IMR-90 (cell line): ENCODE measurements around the gene TPSB2. TPM values are rescaled to one million over a fixed set of nuclear protein-coding genes. Genes with fewer than 3 reads are reported as not detected.

Source experiments
- ATAC-seq: fragments of 200-7000 bp; cut with Tn5 transposase; 2 replicates; pipeline ENCODE4 v1.9.1; 2020; ENCODE audit warnings: low read depth, mild to moderate bottlenecking, moderate library complexity
- BruUV-seq: library from RNA; stranded (reverse); fragments of 400-500 nt; replicated peaks from 2 replicates; lab custom pipeline; 2021; lab: Mats Ljungman, UMichigan
- CTCF ChIA-PET: fragments of 300-600 bp; formaldehyde crosslinking; extraction: SDS; loops from one replicate; lab custom pipeline; 2021; ENCODE audit warnings: antibody characterized with exemption; lab: Yijun Ruan, JAX
- POLR2A ChIA-PET: fragments of 300-600 bp; sonication (Branson Sonifier 250); formaldehyde crosslinking; loops from one replicate; lab custom pipeline; 2022; ENCODE audit warnings: antibody characterized with exemption; ENCODE audit not compliant: unreplicated experiment; lab: Charles Lee
- DNase-seq: peaks from one replicate; pipeline ENCODE4 v3.0.0; 2013
- H2AFZ ChIP-seq: replicated peaks from 2 replicates; pipeline ENCODE3; 2013; ENCODE audit warnings: low read length, mild to moderate bottlenecking; ENCODE audit not compliant: poor library complexity
- H2AK5ac ChIP-seq: 2 replicates; pipeline ENCODE4 v1.6.1; 2013; ENCODE audit warnings: low read depth, low read length, inconsistent platforms
- H2AK9ac ChIP-seq: replicated peaks from 2 replicates; pipeline ENCODE3; 2013; ENCODE audit warnings: mild to moderate bottlenecking, low read depth, low read length, moderate library complexity; ENCODE audit not compliant: poor library complexity
- H2BK120ac ChIP-seq: 2 replicates; pipeline ENCODE4 v1.6.1; 2013; ENCODE audit warnings: low read depth, low read length, inconsistent platforms
- H2BK15ac ChIP-seq: 3 replicates; pipeline ENCODE4 v1.6.1; 2013; ENCODE audit warnings: low read depth, low read length, inconsistent platforms
- H2BK20ac ChIP-seq: 2 replicates; pipeline ENCODE4 v1.6.1; 2013; ENCODE audit warnings: low read depth, mild to moderate bottlenecking, inconsistent platforms, low read length, moderate library complexity
- H2BK5ac ChIP-seq: 2 replicates; pipeline ENCODE4 v1.6.1; 2013; ENCODE audit warnings: mild to moderate bottlenecking, low read depth, low read length, inconsistent platforms; ENCODE audit not compliant: poor library complexity, severe bottlenecking
- H3K14ac ChIP-seq: replicated peaks from 2 replicates; pipeline ENCODE4 v1.6.1; 2013; ENCODE audit warnings: low read depth, low read length, inconsistent platforms
- H3K18ac ChIP-seq: 2 replicates; pipeline ENCODE4 v1.6.1; 2013; ENCODE audit warnings: low read depth, low read length, control low read depth
- H3K23ac ChIP-seq: 2 replicates; pipeline ENCODE4 v1.6.1; 2013; ENCODE audit warnings: low read depth, low read length, inconsistent platforms
- H3K27ac ChIP-seq: 2 replicates; pipeline ENCODE4 v1.5.1; 2013; ENCODE audit warnings: mild to moderate bottlenecking, control low read depth, low read length; ENCODE audit not compliant: insufficient read depth
- H3K27me3 ChIP-seq: 2 replicates; pipeline ENCODE4 v1.6.1; 2013; ENCODE audit warnings: low read length; ENCODE audit not compliant: control insufficient read depth, insufficient read depth
- H3K36me3 ChIP-seq: 2 replicates; pipeline ENCODE4 v1.6.1; 2013; ENCODE audit warnings: low read length, mixed read lengths; ENCODE audit not compliant: control insufficient read depth, insufficient read depth
- H3K4ac ChIP-seq: 2 replicates; pipeline ENCODE4 v1.6.1; 2013; ENCODE audit warnings: low read depth, low read length, inconsistent platforms
- H3K4me1 ChIP-seq: 2 replicates; pipeline ENCODE4 v1.6.1; 2013; ENCODE audit warnings: low read length, mixed read lengths; ENCODE audit not compliant: control insufficient read depth, insufficient read depth
- H3K4me2 ChIP-seq: 2 replicates; pipeline ENCODE4 v1.6.1; 2013; ENCODE audit warnings: low read depth, mild to moderate bottlenecking, control low read depth, low read length, moderate library complexity
- H3K4me3 ChIP-seq: 2 replicates; pipeline ENCODE4 v1.5.1; 2013; ENCODE audit warnings: low read depth, mild to moderate bottlenecking, control low read depth, low read length, moderate library complexity; ENCODE audit not compliant: insufficient read depth
- H3K56ac ChIP-seq: 2 replicates; pipeline ENCODE4 v1.6.1; 2013; ENCODE audit warnings: low read length, inconsistent platforms; ENCODE audit not compliant: insufficient read depth; ENCODE audit errors: extremely low read depth
- H3K79me1 ChIP-seq, 2 experiments: 2 replicates each; pipeline ENCODE4 v1.6.1; 2013; ENCODE audit warnings: low read length in 2 of 2, inconsistent platforms in 1 of 2, low read depth in 1 of 2
- H3K9ac ChIP-seq: 2 replicates; pipeline ENCODE4 v1.6.1; 2013; ENCODE audit warnings: low read depth, low read length, control low read depth
- H3K9me1 ChIP-seq: 2 replicates; pipeline ENCODE4 v1.6.1; 2013; ENCODE audit warnings: low read length, inconsistent platforms; ENCODE audit not compliant: insufficient read depth
- H3K9me3 ChIP-seq: 2 replicates; pipeline ENCODE4 v1.6.1; 2013; ENCODE audit warnings: low read length; ENCODE audit not compliant: control insufficient read depth, insufficient read depth
- H4K20me1 ChIP-seq: 2 replicates; pipeline ENCODE4 v1.6.1; 2013; ENCODE audit warnings: low read length, inconsistent platforms; ENCODE audit not compliant: insufficient read depth
- H4K5ac ChIP-seq: 2 replicates; pipeline ENCODE4 v1.6.1; 2013; ENCODE audit warnings: mild to moderate bottlenecking, low read depth, low read length, control low read depth
- H4K8ac ChIP-seq, 2 experiments: 2 replicates each; pipeline ENCODE4 v1.6.1; 2013; ENCODE audit warnings: low read depth in 2 of 2, low read length in 2 of 2, control low read depth in 1 of 2, inconsistent platforms in 1 of 2
- H4K91ac ChIP-seq: 2 replicates; pipeline ENCODE4 v1.6.1; 2013; ENCODE audit warnings: low read depth, low read length, inconsistent platforms; ENCODE audit not compliant: insufficient read depth
- RCOR1 ChIP-seq: IDR thresholded peaks from 2 replicates; pipeline ENCODE4 v1.6.1; 2012; ENCODE audit warnings: mild to moderate bottlenecking, low read length, improper control_type of control experiment; ENCODE audit not compliant: insufficient replicate concordance
- RFX5 ChIP-seq: IDR thresholded peaks from 2 replicates; pipeline ENCODE4 v1.8.0; 2012; ENCODE audit warnings: low read depth, mild to moderate bottlenecking, low read length, moderate library complexity
- WGBS, 2 experiments: methylation state at CpG; one replicate each; pipeline versions ENCODE4 v1.1.5 to v1.1.7; 2013; ENCODE audit warnings: missing lambda C conversion rate in 2 of 2; ENCODE audit not compliant: insufficient read length in 1 of 2; ENCODE audit errors: extremely low coverage in 2 of 2; 5-methylcytosine and 5-hydroxymethylcytosine counted together
- dilution Hi-C: fragments of 300-500 bp; cut with HindIII; formaldehyde crosslinking; loops from one replicate; pipeline ENCODE4 v1.14.3; 2018; ENCODE audit warnings: low sequenced_read_pairs; ENCODE audit not compliant: unreplicated experiment
- in situ Hi-C: fragments of 300-500 bp; cut with MboI; formaldehyde crosslinking; loops from 3 replicates; pipeline ENCODE4 v1.14.3; 2019; ENCODE audit warnings: low sequenced_read_pairs, inconsistent platforms, mixed read lengths
- intact Hi-C: fragments of 100-400 bp; cut with micrococcal nuclease; formaldehyde crosslinking; loops from 2 replicates; pipeline ENCODE4 v1.10.0; 2022
- polyA plus RNA-seq, 3 experiments: library from polyadenylated mRNA; depleted of rRNA; stranded (reverse); fragments of >200 nt; gene quantifications; 2 replicates each; pipeline ENCODE4 v1.2.3, GENCODE V29; 2012; ENCODE audit warnings: low replicate concordance in 1 of 3
- total RNA-seq: library from RNA; depleted of rRNA; stranded (reverse); fragments of >200 nt; gene quantifications from 2 replicates; pipeline ENCODE4 v1.2.3, GENCODE V29; 2012

The TPSB2 gene
- total and polyA plus RNA-seq, 2 of the 4 experiments (the other 2 are of a cell fraction), result not detected

DNA sequence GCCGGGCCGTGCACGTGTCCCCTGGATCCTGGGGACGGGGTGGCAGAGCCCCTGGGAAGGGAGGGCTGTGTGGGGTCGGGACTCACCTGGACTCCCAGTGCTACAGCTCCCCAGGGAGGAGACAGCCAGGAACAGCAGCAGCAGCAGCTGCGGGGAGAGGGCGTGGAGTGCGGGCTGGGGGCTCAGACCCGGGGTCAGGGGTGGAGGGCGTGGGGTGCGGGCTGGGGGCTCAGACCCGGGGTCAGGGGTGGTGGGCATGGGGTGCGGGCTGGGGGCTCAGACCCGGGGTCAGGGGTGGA is 46.5 kb upstream of the TPSB2 start:
- POLR2A ChIA-PET, result no interaction called here
- no peak overlapping the region for H3K56ac ChIP-seq
- CTCF ChIA-PET, result no interaction called here
- in situ Hi-C loops (no loop called here), intact Hi-C loops (no loop called here), dilution Hi-C loops (no loop called here)
- no TSS peak for BruUV-seq
- no peak overlapping the region for H2AK9ac ChIP-seq
- peaks cover 55% of the 10 kb centered on the region for H3K27me3 ChIP-seq
- H3K4ac ChIP-seq, result no peak overlapping the region
- H4K20me1 ChIP-seq, result no peaks in the 10 kb centered on the region
- no peak overlapping the region for H3K14ac ChIP-seq
- no peak overlapping the region for H3K4me2 ChIP-seq
- H3K79me1 ChIP-seq, result no peaks in the 10 kb centered on the region
- no peak overlapping the region for H2BK20ac ChIP-seq
- no peak overlapping the region for H4K5ac ChIP-seq
- no peak overlapping the region for H4K8ac ChIP-seq
- H2BK5ac ChIP-seq, result no peak overlapping the region
- no peaks in the 10 kb centered on the region for H3K36me3 ChIP-seq
- no peak overlapping the region for H3K4me3 ChIP-seq
- H3K27ac ChIP-seq, result no peak overlapping the region
- no peak overlapping the region for H3K9ac ChIP-seq
- no peaks in the 10 kb centered on the region for H3K4me1 ChIP-seq
- H2AFZ ChIP-seq, result no peak overlapping the region
- H3K9me1 ChIP-seq, result no peaks in the 10 kb centered on the region
- no peak overlapping the region for H2BK15ac ChIP-seq
- WGBS, 2 experiments, result no CpG with 5 or more reads among the region's 14 CpGs
- no peak overlapping the region for H3K23ac ChIP-seq
- no peak for TF ChIP-seq RCOR1
- no peak for TF ChIP-seq RFX5
- no peak overlapping the region for H3K18ac ChIP-seq
- H3K9me3 ChIP-seq, result peaks cover 2% of the 10 kb centered on the region; the same call in 1 of the 2 replicates
- ATAC-seq (no peak), DNase-seq (no peak)
- no peak overlapping the region for H4K91ac ChIP-seq
- no peak overlapping the region for H2BK120ac ChIP-seq
- no peak overlapping the region for H2AK5ac ChIP-seq
